Lower leg skin (tissue), 4 donors: ENCODE measurements around the gene TRIP4. TPM values are rescaled to one million over a fixed set of nuclear protein-coding genes. Genes with fewer than 3 reads are reported as not detected.

ENCODE experiments used
- DNase-seq, 2 donors: peaks; one replicate each; pipeline ENCODE4 v3.0.0-alpha.2; 2019; ENCODE audit warnings: low spot score in 2 of 2
- H3K4me3 ChIP-seq: fragments of 200-600 bp; sonication (generic); 2 replicates; pipeline ENCODE4 v1.5.1; 2017; ENCODE audit warnings: mild to moderate bottlenecking, low read depth; ENCODE audit not compliant: poor library complexity, severe bottlenecking
- POLR2A ChIP-seq, 2 donors: fragments of 450-650 bp; IDR thresholded peaks; one replicate each; pipeline ENCODE4 v1.6.1; 2016 to 2017; ENCODE audit warnings: antibody characterized with exemption in 2 of 2, mild to moderate bottlenecking in 1 of 2, moderate library complexity in 1 of 2
- WGBS, 2 donors: methylation state at CpG; one replicate each; pipeline ENCODE4 v1.1.5; 2018; 5-methylcytosine and 5-hydroxymethylcytosine counted together
- intact Hi-C: fragments of 100-400 bp; cut with DNase I; formaldehyde crosslinking; loops from one replicate; pipeline ENCODE4 v1.15.0; 2023; ENCODE audit warnings: low total_unique reads
- total RNA-seq, 4 donors: library from RNA; depleted of rRNA; stranded (reverse); fragments of >200 nt; gene quantifications; one replicate each; pipeline ENCODE4 v1.1.0, GENCODE V29; 2016
- TF ChIP-seq, protein P1 (sequence below), 3 donors: fragments of 450-650 bp; IDR thresholded peaks; one replicate each; pipeline ENCODE4 v1.5.1; 2016; ENCODE audit warnings: antibody characterized with exemption in 3 of 3, mild to moderate bottlenecking in 3 of 3, moderate library complexity in 2 of 3

TRIP4 gene
- total RNA-seq, 4 donors from 2014 or later, result 9.7 to 13.8 (median 13.1) TPM

DNA sequence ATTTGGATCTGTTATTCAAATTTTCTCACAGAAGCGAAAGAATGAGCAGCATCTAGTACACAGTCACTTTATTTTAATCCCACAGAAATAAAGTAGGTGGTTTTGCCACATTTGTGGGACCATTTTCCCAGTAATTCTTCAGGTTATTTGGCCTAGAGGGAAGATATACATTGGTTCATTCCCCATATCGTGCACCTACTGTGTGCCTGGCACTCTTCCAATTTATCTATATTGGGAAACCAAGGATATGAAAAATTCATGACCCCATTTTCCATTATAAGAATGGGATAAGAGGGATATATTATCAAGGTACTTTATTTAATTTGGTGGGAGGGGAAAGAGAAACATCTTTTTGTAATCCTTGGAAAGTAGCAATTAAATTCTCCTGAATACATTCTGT lies 35.1 kb downstream of the TRIP4 start:
- intact Hi-C loops, result no loop called here
- WGBS, 2 donors, result 88 to 96% methylated on average over 2 of the region's 2 CpGs
- H3K4me3 ChIP-seq, result no peak overlapping the region
- no peak for DNase-seq
- TF ChIP-seq, protein P1, sequence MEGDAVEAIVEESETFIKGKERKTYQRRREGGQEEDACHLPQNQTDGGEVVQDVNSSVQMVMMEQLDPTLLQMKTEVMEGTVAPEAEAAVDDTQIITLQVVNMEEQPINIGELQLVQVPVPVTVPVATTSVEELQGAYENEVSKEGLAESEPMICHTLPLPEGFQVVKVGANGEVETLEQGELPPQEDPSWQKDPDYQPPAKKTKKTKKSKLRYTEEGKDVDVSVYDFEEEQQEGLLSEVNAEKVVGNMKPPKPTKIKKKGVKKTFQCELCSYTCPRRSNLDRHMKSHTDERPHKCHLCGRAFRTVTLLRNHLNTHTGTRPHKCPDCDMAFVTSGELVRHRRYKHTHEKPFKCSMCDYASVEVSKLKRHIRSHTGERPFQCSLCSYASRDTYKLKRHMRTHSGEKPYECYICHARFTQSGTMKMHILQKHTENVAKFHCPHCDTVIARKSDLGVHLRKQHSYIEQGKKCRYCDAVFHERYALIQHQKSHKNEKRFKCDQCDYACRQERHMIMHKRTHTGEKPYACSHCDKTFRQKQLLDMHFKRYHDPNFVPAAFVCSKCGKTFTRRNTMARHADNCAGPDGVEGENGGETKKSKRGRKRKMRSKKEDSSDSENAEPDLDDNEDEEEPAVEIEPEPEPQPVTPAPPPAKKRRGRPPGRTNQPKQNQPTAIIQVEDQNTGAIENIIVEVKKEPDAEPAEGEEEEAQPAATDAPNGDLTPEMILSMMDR (IDR thresholded peaks at IDR 0.05), result no peak

DNA sequence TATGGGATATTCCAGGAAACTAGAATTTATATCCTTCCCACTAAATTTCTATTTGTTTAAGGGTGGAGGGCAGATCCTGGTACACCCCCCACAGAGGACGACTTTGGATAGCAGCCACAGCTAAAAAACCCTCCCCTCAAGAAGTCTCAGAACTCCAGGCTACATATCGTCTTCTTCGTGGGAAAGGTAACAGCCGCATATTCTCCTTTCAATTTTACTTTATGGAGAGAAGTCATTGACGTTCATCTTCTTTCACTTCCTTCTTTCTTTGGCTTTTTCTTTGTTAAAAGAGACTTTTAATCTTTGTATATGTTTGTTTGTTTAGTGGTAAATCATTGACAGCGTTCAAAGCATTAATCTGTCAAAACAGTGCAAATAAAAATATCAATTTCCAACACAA lies 36.3 kb downstream of the TRIP4 start:
- no peak for TF ChIP-seq POLR2A (IDR thresholded peaks at IDR 0.05)
- TF ChIP-seq, protein P1 (IDR thresholded peaks at IDR 0.05), result no peak
- intact Hi-C loops, result no loop called here

DNA sequence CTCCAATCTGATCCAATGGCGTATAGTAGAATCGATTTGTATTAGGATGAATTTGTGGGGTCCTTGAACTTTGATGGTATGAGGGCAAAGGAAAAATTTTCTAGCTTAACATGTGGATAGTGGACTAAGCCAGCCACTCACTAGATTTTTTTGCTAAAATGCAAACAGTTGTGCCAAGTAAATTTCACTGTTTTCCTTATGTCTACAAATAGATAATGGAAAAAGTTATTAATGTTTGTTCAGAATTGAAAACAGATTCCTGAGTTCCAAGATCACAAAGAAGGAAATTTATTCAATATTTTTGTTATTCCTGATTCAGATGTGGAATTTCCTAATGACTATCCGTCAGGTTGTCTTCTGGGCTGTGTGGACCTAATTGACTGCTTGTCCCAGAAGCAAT lies 37.6 kb downstream of the TRIP4 start:
- intact Hi-C loops, result no loop called here
- no peak overlapping the region for H3K4me3 ChIP-seq
- 68 to 78% methylated on average over 3 of the region's 3 CpGs for WGBS, 2 donors
- no peak for TF ChIP-seq POLR2A (IDR thresholded peaks at IDR 0.05)
- TF ChIP-seq, protein P1 (IDR thresholded peaks at IDR 0.05), result no peak
- no peak for DNase-seq

More for the DNA sequence above, 36.3 kb downstream of the TRIP4 start:
- WGBS, 2 donors, result 89 to 90% methylated on average over 6 of the region's 6 CpGs
- H3K4me3 ChIP-seq, result no peak overlapping the region
- no peak for DNase-seq

DNA sequence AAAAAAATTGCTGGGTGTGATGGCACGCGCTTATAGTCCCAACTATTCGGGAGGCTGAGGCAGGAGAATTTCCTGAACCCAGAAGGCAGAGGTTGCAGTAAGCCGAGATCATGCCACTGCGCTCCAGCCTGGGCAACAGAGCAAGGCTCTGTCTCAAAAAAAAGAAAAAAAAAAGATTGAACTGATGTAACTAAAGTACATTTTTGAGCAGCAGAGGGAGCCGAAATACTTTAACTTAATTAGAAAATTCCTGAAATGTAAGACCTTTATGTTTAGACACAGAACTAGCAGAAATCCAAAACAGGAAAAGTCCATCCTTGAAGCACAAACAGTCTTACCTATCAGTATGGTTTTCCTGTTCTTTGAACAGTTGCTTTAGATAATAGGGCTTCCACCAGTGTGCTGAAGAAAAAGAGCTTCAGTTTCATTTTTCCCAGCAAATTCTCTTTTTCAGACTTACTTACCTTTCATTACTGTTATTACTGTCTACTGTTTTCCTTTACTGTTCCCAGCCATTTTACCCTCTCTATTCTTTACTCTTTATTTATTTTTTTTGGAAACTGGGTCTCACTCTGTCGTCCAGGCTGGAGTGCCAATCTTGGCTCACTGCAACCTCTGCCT lies 39.3 kb downstream of the TRIP4 start:
- no peak for TF ChIP-seq POLR2A (IDR thresholded peaks at IDR 0.05)
- TF ChIP-seq, protein P1 (IDR thresholded peaks at IDR 0.05), result no peak
- no peak overlapping the region for H3K4me3 ChIP-seq
- no peak for DNase-seq
- 75 to 78% methylated on average over 7 of the region's 7 CpGs for WGBS, 2 donors
- intact Hi-C loops, result no loop called here

DNA sequence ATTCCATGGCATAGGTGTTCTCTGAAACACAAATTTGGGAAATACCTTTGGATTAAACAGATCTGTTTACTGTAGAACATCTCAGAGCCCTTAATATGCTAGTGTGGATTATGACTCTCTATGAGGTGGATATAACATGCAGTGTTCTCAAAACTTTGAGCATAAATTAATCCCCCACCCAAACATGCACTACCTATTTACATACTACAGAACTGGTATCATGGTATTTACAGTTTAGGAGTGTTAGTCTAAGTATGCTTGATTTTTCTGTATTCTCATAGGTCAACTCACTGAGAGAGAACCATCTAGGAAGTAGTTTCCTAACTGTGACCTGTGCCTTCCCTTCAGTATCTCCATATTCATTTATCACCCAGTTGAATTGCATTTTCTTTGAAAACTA lies 41.8 kb downstream of the TRIP4 start:
- DNase-seq, result no peak
- TF ChIP-seq, protein P1 (IDR thresholded peaks at IDR 0.05), result no peak
- no peak for TF ChIP-seq POLR2A (IDR thresholded peaks at IDR 0.05)
- no peak overlapping the region for H3K4me3 ChIP-seq
- intact Hi-C loops, result no loop called here
